Central memory CD8-positive, alpha-beta T cell (primary cell): Measurements from ENCODE around the gene COQ4.

Experiments
- ATAC-seq: fragments of 150-1000 bp; cut with Tn5 transposase; replicated peaks from 2 replicates; pipeline ENCODE4 v1.10.0; 2022; ENCODE audit warnings: mild to moderate bottlenecking, moderate FRiP score, moderate number of reproducible peaks; ENCODE audit not compliant: poor library complexity, severe bottlenecking; ENCODE audit errors: extremely low read depth
- DNase-seq, 2 donors: peaks; one replicate each; pipeline ENCODE4 v3.0.0; 2021; ENCODE audit warnings: low spot score in 2 of 2
- H3K27ac Mint-ChIP-seq: one replicate; pipeline ENCODE4 v1.8.0; 2022; ENCODE audit warnings: low read depth, mild to moderate bottlenecking, moderate library complexity, mixed read lengths
- H3K27me3 Mint-ChIP-seq: one replicate; pipeline ENCODE4 v1.8.0; 2022; ENCODE audit warnings: mixed read lengths
- H3K36me3 Mint-ChIP-seq: one replicate; pipeline ENCODE4 v1.8.0; 2022; ENCODE audit warnings: mild to moderate bottlenecking, moderate library complexity, mixed read lengths; ENCODE audit not compliant: insufficient read depth
- H3K4me1 Mint-ChIP-seq: one replicate; pipeline ENCODE4 v1.8.0; 2022; ENCODE audit warnings: mixed read lengths
- H3K4me3 Mint-ChIP-seq: one replicate; pipeline ENCODE4 v1.8.0; 2022; ENCODE audit warnings: mild to moderate bottlenecking, moderate library complexity, mixed read lengths
- H3K9me3 Mint-ChIP-seq: one replicate; pipeline ENCODE4 v1.8.0; 2022; ENCODE audit warnings: mixed read lengths

The COQ4 gene

GRCh38 chr9:128361296-128361985 is 38.8 kb downstream of the COQ4 start:
- DNase-seq = no peak
- peaks cover 12% of the 10 kb centered on the region for H3K4me1 Mint-ChIP-seq
- H3K36me3 Mint-ChIP-seq = peaks cover 6% of the 10 kb centered on the region
- H3K4me3 Mint-ChIP-seq = peak overlapping the region; percentile 65
- no peak for ATAC-seq
- H3K27ac Mint-ChIP-seq = peak overlapping the region; percentile 72
- no peaks in the 10 kb centered on the region for H3K9me3 Mint-ChIP-seq
- peaks cover under 1% of the 10 kb centered on the region for H3K27me3 Mint-ChIP-seq

- DNase-seq (peak; percentile 47 to 49), ATAC-seq (peak; percentile 87)
- peak overlapping the region; percentile 65 for H3K4me3 Mint-ChIP-seq
- peaks cover 7% of the 10 kb centered on the region for H3K27me3 Mint-ChIP-seq
- peaks cover 6% of the 10 kb centered on the region for H3K36me3 Mint-ChIP-seq
- H3K9me3 Mint-ChIP-seq = no peaks in the 10 kb centered on the region
- peaks cover 12% of the 10 kb centered on the region for H3K4me1 Mint-ChIP-seq
- H3K27ac Mint-ChIP-seq = peak overlapping the region; percentile 72
These were observed 39.5 kb downstream of the COQ4 start for GRCh38 chr9:128361986-128362646.

- ATAC-seq (no peak), DNase-seq (no peak)
- H3K27me3 Mint-ChIP-seq = peaks cover 12% of the 10 kb centered on the region
- no peaks in the 10 kb centered on the region for H3K9me3 Mint-ChIP-seq
- no peak overlapping the region for H3K4me3 Mint-ChIP-seq
- peaks cover 12% of the 10 kb centered on the region for H3K4me1 Mint-ChIP-seq
- no peak overlapping the region for H3K27ac Mint-ChIP-seq
- H3K36me3 Mint-ChIP-seq = peaks cover 6% of the 10 kb centered on the region
These were observed 40.1 kb downstream of the COQ4 start for GRCh38 chr9:128362774-128363173.

- H3K4me3 Mint-ChIP-seq = no peak overlapping the region
- DNase-seq = no peak
- no peaks in the 10 kb centered on the region for H3K36me3 Mint-ChIP-seq
- peaks cover 12% of the 10 kb centered on the region for H3K27me3 Mint-ChIP-seq
- no peak for ATAC-seq
- H3K4me1 Mint-ChIP-seq = peaks cover 17% of the 10 kb centered on the region
- no peak overlapping the region for H3K27ac Mint-ChIP-seq
- no peaks in the 10 kb centered on the region for H3K9me3 Mint-ChIP-seq
These were observed 42.9 kb downstream of the COQ4 start for GRCh38 chr9:128365525-128365924.

- Mint-ChIP-seq H3K27ac (no peak overlapping the region), H3K9me3 (no peaks in the 10 kb centered on the region), H3K4me3 (no peak overlapping the region), H3K27me3 (peaks cover 12% of the 10 kb centered on the region), H3K4me1 (peaks cover 34% of the 10 kb centered on the region), H3K36me3 (peaks cover 4% of the 10 kb centered on the region)
- ATAC-seq (no peak), DNase-seq (no peak)
These were observed 46.5 kb downstream of the COQ4 start for GRCh38 chr9:128369024-128369706.

GRCh38 chr9:128370367-128370751 is 47.7 kb downstream of the COQ4 start:
- peaks cover 12% of the 10 kb centered on the region for H3K27me3 Mint-ChIP-seq
- peaks cover 4% of the 10 kb centered on the region for H3K36me3 Mint-ChIP-seq
- DNase-seq (no peak), ATAC-seq (no peak)
- peak overlapping the region; percentile 95 for H3K27ac Mint-ChIP-seq
- peak overlapping the region; percentile 93 for H3K4me3 Mint-ChIP-seq
- peaks cover 34% of the 10 kb centered on the region for H3K4me1 Mint-ChIP-seq
- H3K9me3 Mint-ChIP-seq = no peaks in the 10 kb centered on the region

GRCh38 chr9:128370752-128371629 is 48.4 kb downstream of the COQ4 start, which contains the start of gene URM1:
Gene URM1 (plus strand): TSS chr9:128371374. CDS start chr9:128371381, 7 bp downstream.
- H3K4me1 Mint-ChIP-seq = peaks cover 34% of the 10 kb centered on the region
- H3K27ac Mint-ChIP-seq = peak within 1 kb of the TSS; percentile 95
- DNase-seq = peak; percentile 86 to 92
- peak; percentile 97 for ATAC-seq
- peaks cover 4% of the 10 kb centered on the region for H3K36me3 Mint-ChIP-seq
- H3K27me3 Mint-ChIP-seq = peaks cover 12% of the 10 kb centered on the region
- peak within 1 kb of the TSS; percentile 93 for H3K4me3 Mint-ChIP-seq
- no peaks in the 10 kb centered on the region for H3K9me3 Mint-ChIP-seq

- DNase-seq (no peak), ATAC-seq (no peak)
- H3K36me3 Mint-ChIP-seq = peaks cover 4% of the 10 kb centered on the region
- H3K4me3 Mint-ChIP-seq = peak overlapping the region; percentile 93
- H3K27me3 Mint-ChIP-seq = peaks cover 10% of the 10 kb centered on the region
- H3K4me1 Mint-ChIP-seq = peaks cover 34% of the 10 kb centered on the region
- H3K9me3 Mint-ChIP-seq = no peaks in the 10 kb centered on the region
- peak overlapping the region; percentile 95 for H3K27ac Mint-ChIP-seq
These were observed 49.0 kb downstream of the COQ4 start for GRCh38 chr9:128371630-128372117.

- DNase-seq (no peak), ATAC-seq (no peak)
- H3K27me3 Mint-ChIP-seq = peaks cover 4% of the 10 kb centered on the region
- peak overlapping the region; percentile 95 for H3K27ac Mint-ChIP-seq
- peaks cover 4% of the 10 kb centered on the region for H3K36me3 Mint-ChIP-seq
- no peaks in the 10 kb centered on the region for H3K9me3 Mint-ChIP-seq
- H3K4me3 Mint-ChIP-seq = peak overlapping the region; percentile 93
- peaks cover 34% of the 10 kb centered on the region for H3K4me1 Mint-ChIP-seq
These were observed 49.6 kb downstream of the COQ4 start for GRCh38 chr9:128372188-128372641.

GRCh38 chr9:128372784-128373183 is 50.1 kb downstream of the COQ4 start:
- Mint-ChIP-seq H3K36me3 (peaks cover 8% of the 10 kb centered on the region), H3K9me3 (no peaks in the 10 kb centered on the region), H3K27ac (no peak overlapping the region), H3K4me1 (peaks cover 34% of the 10 kb centered on the region), H3K27me3 (no peaks in the 10 kb centered on the region), H3K4me3 (peak overlapping the region; percentile 93)
- ATAC-seq = no peak
- no peak for DNase-seq

GRCh38 chr9:128374221-128374675 is 51.6 kb downstream of the COQ4 start:
- DNase-seq = no peak
- Mint-ChIP-seq H3K9me3 (no peaks in the 10 kb centered on the region), H3K27ac (no peak overlapping the region), H3K4me1 (peaks cover 34% of the 10 kb centered on the region), H3K27me3 (no peaks in the 10 kb centered on the region), H3K4me3 (no peak overlapping the region), H3K36me3 (peaks cover 22% of the 10 kb centered on the region)
- ATAC-seq = no peak

- Mint-ChIP-seq H3K27me3 (no peaks in the 10 kb centered on the region), H3K4me1 (peaks cover 26% of the 10 kb centered on the region), H3K9me3 (no peaks in the 10 kb centered on the region), H3K36me3 (peaks cover 27% of the 10 kb centered on the region), H3K4me3 (no peak overlapping the region), H3K27ac (no peak overlapping the region)
- no peak for DNase-seq
- no peak for ATAC-seq
These were observed 53.2 kb downstream of the COQ4 start for GRCh38 chr9:128375865-128376264.
